ENCODE results near the gene HAUS8. TPM values are rescaled to one million over a fixed set of nuclear protein-coding genes. Genes with fewer than 3 reads are reported as not detected.

The HAUS8 gene
- 2.3 and 3.1 TPM in 2 replicates for total RNA-seq

GRCh38 chr19:17075035-17075863, at the start of gene HAUS8, which contains the start of gene MYO9B:
Gene HAUS8 (minus strand): TSS chr19:17075452. CDS start chr19:17075422, 30 bp downstream.
Gene MYO9B (plus strand): TSS chr19:17075777. CDS start chr19:17101718, 25,941 bp downstream.

GRCh38 chr19:17026706-17027534, 48.3 kb downstream of the HAUS8 start, which contains the start of gene CPAMD8:
Gene CPAMD8 (minus strand): TSS chr19:17026810. CDS start chr19:17026642, 168 bp downstream.

Other genes starting within 250 kb of the HAUS8 start
- 29.6 and 41.6 TPM in 2 replicates for gene SIN3B, start 246.1 kb downstream of the HAUS8 start, total RNA-seq
- gene F2RL3, start 186.5 kb downstream of the HAUS8 start, total RNA-seq, result not detected in 2 replicates
- gene CPAMD8, start 48.6 kb downstream of the HAUS8 start, total RNA-seq, result 2.3 and 6.3 TPM in 2 replicates
- gene MYO9B, start 325 bp upstream of the HAUS8 start, total RNA-seq, result 90.2 and 122 TPM in 2 replicates
- 19.1 and 25.5 TPM in 2 replicates for gene USE1, start 139.9 kb upstream of the HAUS8 start, total RNA-seq
- 5.4 and 7.1 TPM in 2 replicates for gene OCEL1, start 150.8 kb upstream of the HAUS8 start, total RNA-seq
- 66.0 and 74.2 TPM in 2 replicates for gene NR2F6, start 170.5 kb upstream of the HAUS8 start, total RNA-seq
- under 0.01 TPM in 1 of 2 replicates, not detected in the other for gene USHBP1, start 189.3 kb upstream of the HAUS8 start, total RNA-seq
- 77.3 and 127 TPM in 2 replicates for gene BABAM1, start 192.0 kb upstream of the HAUS8 start, total RNA-seq
- 0.39 and 0.65 TPM in 2 replicates for gene ANKLE1, start 206.4 kb upstream of the HAUS8 start, total RNA-seq
- 10.2 and 23.6 TPM in 2 replicates for gene ABHD8, start 228.0 kb upstream of the HAUS8 start, total RNA-seq
- 29.8 and 50.3 TPM in 2 replicates for gene MRPL34, start 230.4 kb upstream of the HAUS8 start, total RNA-seq
- gene DDA1, start 234.1 kb upstream of the HAUS8 start, total RNA-seq, result 10.2 and 39.6 TPM in 2 replicates

Measured in placental epithelial cell (primary cell).